Muscle of arm (tissue), 14 donors: ENCODE data around the gene DIRAS2. TPM values are rescaled to one million over a fixed set of nuclear protein-coding genes. Genes with fewer than 3 reads are reported as not detected.
A peak's percentile ranks its signal among the peaks of the same experiment; 100 is the strongest.
"Not testable (repeated sequence)": the region's sequence is repeated elsewhere in the genome, so short reads cannot be mapped to it uniquely, and the experiment has no call there.

Experiments used
- DNase-seq: peaks from one replicate; pipeline ENCODE4 v3.0.0-alpha.2; 2013
- long read RNA-seq, 11 donors: transcript quantifications; one replicate each; lab custom pipeline, GENCODE V29; 2026
- polyA plus RNA-seq, 12 donors: library from polyadenylated mRNA; unstranded; fragments of 120-200 nt; gene quantifications; one replicate each; pipeline ENCODE4 v1.2.1, GENCODE V29; 2013; ENCODE audit not compliant: insufficient read length in 12 of 12

The DIRAS2 gene, protein sequence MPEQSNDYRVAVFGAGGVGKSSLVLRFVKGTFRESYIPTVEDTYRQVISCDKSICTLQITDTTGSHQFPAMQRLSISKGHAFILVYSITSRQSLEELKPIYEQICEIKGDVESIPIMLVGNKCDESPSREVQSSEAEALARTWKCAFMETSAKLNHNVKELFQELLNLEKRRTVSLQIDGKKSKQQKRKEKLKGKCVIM
- 1 to 10 TPM in 6 of 12 donors, under 1 TPM in 4, not detected in 2; 0.82 to 3.2 (median 1.4) TPM for polyA plus RNA-seq
- long read RNA-seq, donor 1, full-length matches to known transcripts: 1 of 1 reads
- long read RNA-seq, donor 1, partial matches to known transcripts: 0 of 1 reads
- long read RNA-seq, donor 1, other reads (novel, unspliced or antisense): 0 of 1 reads
- long read RNA-seq, donor 2: 0 reads
- long read RNA-seq, donor 3: 0 reads
- long read RNA-seq, donor 4: 0 reads
- long read RNA-seq, donor 5: 0 reads
- long read RNA-seq, donor 6, full-length matches to known transcripts: 1 of 1 reads
- long read RNA-seq, donor 6, partial matches to known transcripts: 0 of 1 reads
- long read RNA-seq, donor 6, other reads (novel, unspliced or antisense): 0 of 1 reads
- long read RNA-seq, donor 7, full-length matches to known transcripts: 2 of 2 reads
- long read RNA-seq, donor 7, partial matches to known transcripts: 0 of 2 reads
- long read RNA-seq, donor 7, other reads (novel, unspliced or antisense): 0 of 2 reads
- long read RNA-seq, donor 8, full-length matches to known transcripts: 2 of 2 reads
- long read RNA-seq, donor 8, partial matches to known transcripts: 0 of 2 reads
- long read RNA-seq, donor 8, other reads (novel, unspliced or antisense): 0 of 2 reads
- long read RNA-seq, donor 9, full-length matches to known transcripts: 1 of 1 reads
- long read RNA-seq, donor 9, partial matches to known transcripts: 0 of 1 reads
- long read RNA-seq, donor 9, other reads (novel, unspliced or antisense): 0 of 1 reads
- long read RNA-seq, donor 10: 0 reads
- long read RNA-seq, donor 11: 0 reads

DNA sequence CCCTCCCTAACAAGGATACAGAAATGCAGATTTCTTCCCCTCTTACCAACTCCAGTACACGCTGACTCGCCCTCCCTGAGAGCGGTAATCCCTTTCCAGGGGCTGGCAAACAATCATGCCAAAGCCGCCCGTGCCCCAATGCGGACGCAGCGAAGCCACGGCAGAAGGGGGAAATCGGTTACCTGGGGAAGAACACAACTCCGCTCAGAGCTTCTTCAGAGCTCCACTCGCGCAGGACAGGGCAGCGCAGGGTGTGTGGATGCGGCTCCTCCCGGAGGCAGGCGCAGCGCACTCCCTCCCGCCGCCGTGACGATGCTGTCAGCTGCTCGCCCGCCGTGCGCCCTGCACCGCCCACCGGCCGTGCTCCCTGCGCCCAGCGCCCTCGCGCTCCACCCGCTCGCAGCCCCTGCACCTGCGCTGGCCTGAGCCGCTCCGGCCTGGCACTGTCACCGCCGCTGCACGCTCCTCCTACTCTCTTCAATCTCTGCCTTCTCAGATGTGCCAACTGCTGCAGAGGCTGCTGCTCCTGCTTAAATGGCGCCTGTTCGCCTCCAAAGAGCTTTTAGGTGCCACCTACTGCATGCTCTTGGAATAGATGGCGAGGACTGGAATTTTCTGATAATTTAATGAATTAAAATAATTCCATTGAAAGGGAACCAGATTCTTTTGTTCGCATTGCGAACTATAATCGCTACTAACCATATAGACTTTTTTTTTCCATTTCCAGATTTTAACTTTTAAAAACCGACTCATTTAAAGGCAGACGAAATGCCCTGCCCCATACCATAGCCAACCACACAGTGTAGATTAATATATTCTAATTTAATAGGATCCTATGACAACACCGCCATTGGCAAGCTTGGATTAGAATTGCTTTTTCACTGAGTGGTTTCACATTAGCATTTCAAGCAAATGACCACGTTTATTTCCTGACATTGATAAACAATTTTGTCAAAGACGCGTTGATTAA, at the start of gene DIRAS2:
Gene DIRAS2 (minus strand): TSS at position 255 of the 970 bp plus-strand sequence. CDS start 28,997 bp downstream, outside the sequence.
- DNase-seq: peak; percentile 25

DNA sequence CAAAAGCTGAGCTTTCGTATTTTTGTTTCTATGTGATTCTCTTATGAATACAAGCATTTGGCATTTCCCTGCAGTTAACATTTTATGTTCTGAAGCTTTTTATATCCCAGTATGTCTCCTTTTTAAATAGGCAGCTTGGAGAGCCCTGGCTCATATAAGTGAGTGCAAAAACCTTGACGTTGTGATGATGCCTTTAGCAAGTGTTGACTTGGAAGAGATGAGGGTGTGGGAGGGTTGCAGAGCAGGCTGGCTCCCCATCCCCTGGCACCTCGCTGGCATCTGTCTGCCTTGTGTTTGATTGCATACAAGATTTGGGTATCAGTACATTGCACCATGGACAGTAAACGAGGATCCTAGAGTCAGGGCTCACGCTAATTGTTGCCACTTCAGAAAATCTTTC, 42.1 kb upstream of the DIRAS2 start:
- no peak for DNase-seq

DNA sequence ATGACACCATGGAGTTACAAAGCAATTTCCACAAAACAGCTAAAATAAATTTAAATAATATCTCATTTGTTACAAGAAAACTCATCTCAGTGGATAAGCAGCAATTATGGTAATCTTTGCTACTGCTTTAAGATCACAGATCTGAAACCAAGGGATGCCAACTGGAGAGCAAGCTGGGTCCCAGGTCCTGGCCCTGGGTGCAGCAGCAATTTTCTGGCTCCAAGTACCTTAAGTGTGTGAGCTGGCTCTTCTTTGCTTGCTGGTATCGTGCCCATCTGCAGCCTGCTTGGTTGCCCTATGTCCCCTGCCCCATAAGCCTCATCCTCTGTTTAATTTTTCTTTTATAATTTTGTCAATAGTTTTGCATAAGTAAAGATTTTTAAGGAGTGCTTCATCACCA, 41.5 kb upstream of the DIRAS2 start:
- DNase-seq: no peak

DNA sequence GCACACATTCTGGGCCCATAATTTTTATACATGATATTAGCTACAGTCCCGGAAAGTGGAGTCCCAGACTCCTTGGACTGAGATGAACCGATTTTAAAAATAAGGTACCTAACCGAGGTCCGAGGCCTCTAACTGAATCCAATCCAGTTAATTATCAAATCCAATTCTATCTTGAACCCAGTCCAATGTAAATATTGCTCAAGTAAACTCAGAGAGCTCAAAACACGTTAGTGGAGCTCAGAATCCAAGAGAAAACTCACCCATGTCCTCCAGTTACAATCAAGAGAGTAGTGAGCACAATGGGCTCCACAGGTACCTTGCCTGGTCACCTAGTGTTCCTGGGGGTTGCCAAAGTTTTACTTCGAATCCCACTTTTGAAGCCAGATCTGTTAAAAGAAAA, 37.9 kb upstream of the DIRAS2 start:
- no peak for DNase-seq

DNA sequence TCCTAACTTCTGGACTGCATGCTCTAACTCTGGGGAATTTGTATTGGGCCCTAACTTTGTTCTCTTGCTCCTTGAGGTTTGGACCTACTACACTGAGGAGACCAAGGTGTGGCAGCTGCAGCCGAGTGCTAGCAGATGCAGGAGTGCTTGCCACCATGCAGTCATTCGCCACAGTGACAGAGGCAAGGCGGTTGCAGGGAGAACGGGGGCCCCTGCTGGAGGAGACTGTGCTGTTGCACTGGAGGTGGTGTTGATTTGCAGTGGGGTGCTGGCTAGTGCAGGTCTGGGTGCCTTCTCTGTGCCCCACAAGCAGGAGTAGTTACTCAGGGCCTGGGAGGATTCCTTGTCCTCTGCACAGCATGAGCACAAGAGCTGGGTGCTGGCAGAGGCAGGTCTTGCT, 22.4 kb upstream of the DIRAS2 start:
- no peak for DNase-seq

DNA sequence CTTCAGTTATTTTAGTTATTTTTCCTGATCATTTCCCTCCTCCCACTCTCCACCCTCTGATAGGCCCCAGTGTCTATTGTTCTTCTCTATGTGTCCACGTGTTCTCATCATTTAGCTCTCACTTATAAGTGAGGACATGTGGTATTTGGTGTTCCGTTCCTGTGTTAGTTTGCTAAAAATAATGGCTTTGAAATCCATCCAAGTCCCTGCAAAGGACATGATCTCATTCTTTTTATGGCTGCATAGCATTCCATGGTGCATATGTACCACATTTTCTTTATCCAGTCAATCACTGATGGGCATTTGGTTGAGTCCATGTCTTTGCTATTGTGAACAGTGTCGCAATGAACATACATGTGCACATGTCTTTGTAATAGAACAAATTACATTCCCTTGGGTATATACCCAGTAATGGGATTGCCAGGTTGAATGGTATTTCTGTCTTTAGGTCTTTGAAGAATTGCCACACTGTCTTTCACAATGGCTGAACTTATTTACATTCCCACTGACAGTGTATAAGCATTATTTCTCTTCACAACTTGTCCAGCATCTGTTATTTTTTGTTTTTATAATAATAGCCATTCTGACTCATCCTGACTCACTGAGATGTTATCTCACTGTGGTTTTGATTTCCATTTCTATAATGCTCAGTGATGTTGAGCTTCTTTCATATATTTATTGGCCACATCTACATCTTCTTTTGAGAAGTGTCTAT, 17.2 kb upstream of the DIRAS2 start:
- no peak for DNase-seq

DNA sequence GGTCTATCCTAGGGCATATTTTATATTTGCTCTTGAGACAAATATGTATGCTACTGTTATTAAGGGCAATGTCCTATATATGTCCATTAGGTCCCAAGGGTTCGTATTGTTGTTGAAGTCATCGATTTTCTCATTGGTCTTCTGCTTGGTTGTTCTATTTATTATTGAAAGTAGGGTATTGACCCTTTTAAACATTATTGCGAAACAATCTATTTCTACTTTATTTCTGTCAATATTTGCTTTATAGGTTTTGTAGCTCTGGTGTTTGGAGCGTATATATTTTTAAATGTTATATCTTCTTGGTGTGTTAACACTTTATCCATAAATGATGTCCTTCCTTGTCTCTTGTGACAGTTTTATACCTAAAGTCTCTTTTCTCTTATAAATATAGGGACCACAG, 16.2 kb upstream of the DIRAS2 start:
- DNase-seq: no peak

DNA sequence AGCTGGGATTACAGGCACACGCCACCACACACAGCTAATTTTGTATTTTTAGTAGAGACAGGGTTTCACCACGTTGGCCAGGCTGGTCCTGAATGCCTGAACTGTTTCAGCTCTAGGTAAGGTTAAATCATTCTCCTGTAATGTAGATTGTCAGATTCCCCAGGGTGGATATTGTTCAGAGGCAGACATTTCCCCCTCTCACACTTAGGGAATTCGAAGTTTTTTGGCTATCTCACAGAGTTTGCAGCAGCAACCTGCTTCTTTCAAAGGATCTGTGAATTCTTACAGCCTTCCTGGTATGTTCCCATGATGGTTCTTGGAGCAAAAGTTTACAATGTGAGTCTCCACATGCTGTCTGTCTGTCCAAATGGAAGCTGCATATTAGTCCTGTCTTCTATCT, 15.6 kb upstream of the DIRAS2 start:
- DNase-seq: no peak

DNA sequence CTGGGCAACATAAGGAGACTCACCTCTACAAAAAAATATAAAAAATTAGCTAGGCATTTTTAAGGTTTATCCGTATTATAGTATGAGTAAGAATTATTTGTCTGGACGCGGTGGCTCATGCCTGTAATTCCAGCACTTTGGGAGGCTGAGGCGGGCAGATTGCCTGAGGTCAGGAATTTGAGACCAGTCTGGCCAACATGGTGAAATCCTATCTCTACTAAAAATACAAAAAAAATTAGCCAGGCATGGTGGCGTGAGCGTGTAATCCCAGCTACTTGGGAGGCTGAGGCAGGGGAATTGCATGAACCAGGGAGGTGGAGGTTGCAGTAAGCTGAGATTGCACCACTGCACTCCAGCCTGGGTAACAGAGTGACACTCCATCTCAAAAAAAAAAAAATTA, 14.3 kb upstream of the DIRAS2 start:
- not testable (repeated sequence) for DNase-seq

DNA sequence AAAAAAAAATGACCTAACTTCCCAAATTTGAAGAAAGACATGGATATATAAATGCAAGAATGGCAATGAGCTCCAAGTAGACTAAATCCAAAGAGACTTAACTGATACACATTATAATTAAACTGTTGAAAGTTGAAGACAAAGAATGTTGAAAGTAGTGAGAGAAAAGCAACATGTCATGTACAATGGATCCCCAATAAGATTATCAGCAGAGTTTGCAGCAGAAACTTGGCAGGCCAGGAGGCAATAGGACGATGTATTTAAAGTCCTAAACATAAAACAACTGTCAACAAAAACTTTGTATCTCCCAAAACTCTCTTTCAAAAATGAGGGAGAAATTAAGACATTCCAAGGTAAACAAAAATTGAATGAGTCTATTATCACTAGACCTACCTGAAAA, 8.6 kb upstream of the DIRAS2 start:
- no peak for DNase-seq

DNA sequence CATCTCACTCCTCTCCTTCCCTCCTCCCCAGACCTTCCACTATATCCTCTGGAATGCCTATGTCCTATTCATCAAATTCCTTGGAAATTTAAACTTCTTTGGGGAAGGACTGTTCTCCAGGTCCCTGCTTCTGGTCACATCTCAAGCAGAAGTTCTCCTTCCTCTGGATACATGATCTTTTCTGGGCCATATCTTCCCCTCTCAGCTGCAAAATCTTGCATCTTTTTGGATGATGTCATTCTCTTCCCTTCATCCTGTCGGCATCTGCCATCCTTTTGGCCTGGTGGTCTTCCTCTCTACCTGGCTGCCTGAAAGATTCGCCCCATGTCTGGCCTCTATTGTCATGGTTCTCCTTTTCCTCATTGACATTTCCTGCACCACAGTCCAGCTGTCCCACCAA, 5.2 kb upstream of the DIRAS2 start:
- DNase-seq: no peak

DNA sequence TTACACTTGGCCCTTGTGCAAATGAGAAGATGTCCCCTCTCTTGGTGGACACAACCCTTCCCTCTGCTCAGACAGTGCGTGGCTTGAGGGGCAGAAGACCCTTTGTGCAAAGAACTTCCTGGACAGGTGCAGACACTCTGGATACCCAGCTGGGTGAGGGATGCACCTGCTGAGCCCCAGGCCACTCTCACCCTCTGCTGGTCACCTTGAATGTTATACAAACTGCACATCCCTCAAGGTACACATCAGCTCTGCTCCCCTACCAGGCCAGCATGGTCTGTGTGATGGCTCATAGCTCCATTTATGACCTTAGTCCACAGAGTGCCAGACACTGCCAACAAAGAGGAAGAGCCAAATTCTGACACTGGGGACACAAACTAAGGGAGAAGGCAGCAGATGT, 3.1 kb upstream of the DIRAS2 start:
- no peak for DNase-seq

DNA sequence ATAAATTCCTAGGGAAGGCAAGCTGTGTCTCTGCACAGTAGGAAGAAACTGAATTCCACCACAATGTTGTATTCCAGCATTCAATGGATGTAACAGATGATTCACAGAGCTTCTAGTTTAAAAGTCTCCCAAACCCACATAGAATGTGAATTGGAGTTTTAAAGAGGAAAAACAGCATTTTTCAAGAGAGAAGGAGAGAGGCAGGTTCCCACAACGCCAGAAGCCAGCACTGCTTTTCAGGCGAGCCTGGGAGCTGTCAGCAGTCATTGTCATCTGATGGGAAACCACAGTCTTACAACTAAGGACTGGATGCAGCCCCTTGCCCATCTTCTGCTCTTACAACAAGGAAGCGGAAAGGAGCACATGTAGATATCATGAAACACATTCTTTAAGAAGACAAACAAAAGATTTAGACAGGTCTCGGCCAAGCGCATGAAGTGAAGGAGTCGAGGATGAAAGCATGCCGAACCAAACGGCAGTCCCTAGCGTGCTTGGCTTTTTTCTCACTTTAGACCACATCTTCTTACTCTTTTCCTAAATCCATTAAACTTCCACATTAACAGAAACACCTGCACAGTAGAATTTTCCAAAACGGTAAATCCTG, 638 bp downstream of the DIRAS2 start:
- DNase-seq: peak; percentile 4

DNA sequence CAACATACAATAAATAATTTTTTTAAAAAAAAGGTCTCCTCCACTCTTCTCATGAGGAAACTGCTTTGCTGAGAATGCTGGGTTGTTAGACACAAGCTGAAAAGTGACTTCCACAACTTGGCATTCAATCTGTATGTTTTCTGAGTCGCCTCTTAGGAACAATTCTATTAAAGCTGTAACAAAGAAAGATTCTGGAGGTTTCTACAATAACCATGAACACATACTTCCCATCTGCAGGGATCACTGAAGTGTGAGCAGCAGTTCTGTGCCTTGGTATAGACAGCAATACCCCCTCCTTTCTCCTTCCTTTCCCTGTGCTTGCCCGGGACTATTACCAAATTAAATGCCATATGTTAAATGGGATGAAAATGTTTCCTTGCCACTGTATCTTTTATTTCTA, 1.5 kb downstream of the DIRAS2 start:
- DNase-seq: no peak

DNA sequence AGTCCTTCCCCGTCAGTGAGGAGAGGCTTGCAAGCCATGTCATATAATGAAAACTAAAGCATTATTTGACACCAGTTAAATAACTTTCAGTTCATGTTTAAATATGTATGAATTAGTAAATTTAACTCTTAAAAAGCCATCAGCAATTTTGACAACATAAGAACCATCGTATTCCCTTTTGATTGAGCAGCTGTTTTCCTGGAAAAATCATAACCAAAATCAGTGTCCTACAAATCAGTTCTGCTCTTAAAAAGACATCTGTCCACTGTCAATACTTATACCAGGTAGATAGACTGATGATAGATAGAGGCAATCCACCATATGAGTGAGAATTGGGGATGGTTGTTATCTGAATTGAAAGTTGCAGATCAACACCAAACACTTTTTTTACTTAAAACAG, 2.3 kb downstream of the DIRAS2 start:
- no peak for DNase-seq

DNA sequence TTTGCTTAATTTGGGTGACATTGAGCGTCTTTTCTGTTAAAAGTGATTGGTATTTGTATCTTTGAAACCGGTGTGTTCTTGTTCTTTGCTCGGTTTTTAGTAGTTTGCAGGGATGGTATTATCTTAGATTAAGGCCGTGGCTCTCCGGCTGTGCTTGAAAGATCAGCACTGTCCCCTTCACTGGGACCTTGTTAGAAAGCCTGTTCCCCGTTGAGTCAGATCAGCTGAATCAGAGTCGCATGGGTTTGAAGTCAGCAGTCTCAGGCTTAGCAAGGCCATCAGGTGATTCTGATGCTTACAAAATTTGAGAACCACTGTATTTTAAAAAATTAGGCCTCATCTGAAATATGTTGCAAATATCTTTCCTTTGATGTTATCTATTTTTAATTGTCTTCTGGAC, 5.0 kb downstream of the DIRAS2 start:
- no peak for DNase-seq

DNA sequence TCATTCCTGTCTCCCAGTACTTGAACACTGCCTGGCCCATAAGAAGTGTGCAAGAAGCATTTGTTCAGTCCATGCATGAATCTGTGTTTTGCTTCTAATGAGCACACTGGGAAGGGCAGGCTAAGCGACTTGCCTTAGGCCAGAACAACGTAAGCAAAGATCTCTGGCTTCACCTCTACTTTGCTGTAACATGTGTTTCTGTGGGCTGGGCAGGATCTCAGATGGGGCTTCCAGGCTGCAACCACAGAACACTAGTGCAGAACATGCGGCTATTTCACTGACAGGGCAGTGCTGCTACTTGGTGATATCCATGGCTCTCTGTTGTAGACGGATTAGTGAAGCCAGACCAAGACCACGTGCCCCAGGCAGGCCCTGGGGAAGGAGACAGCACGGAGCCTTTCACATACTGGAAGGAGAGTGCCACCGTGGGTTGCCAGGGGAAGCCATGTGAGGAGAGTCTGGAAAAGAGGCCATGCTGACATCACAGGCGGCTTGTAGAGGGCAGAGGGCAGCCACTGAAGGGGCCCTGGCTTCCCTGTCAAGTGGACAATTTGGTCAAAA, 9.9 kb downstream of the DIRAS2 start:
- no peak for DNase-seq

DNA sequence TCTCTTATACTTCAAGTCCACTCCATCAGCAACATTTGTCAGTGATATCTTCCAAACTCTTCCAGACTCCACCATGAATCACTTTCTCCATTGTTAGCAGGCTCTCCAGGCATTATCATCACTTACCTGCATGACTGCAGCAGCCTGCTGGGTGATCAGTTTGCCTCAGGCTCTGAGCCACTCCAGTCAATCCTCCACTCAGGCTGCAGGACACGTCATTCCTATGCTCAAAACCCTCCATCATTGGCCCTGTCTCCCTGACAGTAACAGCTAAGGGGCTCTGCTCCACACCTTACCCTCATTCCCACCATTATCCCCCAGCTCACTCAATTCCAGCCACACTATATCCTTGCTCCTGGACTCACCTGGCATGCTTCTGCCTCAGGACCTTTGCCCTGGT, 10.7 kb downstream of the DIRAS2 start:
- no peak for DNase-seq

DNA sequence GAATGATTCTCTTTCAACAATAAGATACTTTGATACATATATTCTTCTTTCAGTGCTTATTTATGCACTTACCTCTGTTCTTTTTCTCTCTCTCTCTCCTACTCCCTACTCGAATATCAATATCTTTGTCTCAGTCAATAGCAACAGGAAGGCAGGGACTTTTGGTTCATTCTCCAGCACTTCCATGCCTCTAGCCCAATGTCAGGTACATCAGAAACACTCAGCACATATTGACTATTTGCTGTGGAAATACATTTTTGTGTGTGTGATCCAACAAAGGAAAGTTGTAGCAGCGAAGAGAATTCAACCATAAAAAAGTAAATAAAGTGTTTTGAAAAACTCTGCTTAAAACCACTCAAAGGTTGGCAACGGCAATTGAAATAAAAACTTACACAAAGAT, 12.6 kb downstream of the DIRAS2 start:
- DNase-seq: no peak

DNA sequence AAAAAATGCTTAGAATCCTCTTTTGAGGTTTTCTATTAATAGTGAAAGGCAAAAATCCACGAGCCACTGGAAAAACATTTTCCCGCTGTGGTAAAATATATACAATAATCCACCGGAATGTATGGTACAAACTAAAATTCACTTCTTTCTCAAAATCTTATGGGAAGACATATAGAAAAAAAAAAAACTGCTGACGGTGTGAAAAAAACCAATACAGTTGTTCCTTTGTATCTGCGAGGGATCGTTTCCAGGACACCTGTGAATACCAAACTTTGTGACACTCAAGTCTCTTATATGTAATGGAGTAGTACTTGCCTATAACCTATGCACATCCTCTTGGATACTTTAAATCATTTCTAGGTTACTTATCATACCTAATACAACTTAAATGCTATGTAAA, 13.3 kb downstream of the DIRAS2 start:
- no peak for DNase-seq
